ENCODE measurements around the gene SMPD2. TPM values are rescaled to one million over a fixed set of nuclear protein-coding genes. Genes with fewer than 3 reads are reported as not detected.
A peak's percentile ranks its signal among the peaks of the same experiment; 100 is the strongest.

SMPD2 gene
- total RNA-seq, 2 donors from 2014 or later: 21.4 to 33.7 TPM

GRCh38 chr6:109453156-109453555, 12.6 kb downstream of the SMPD2 start:
- no peak for DNase-seq (ENCODE audit: low spot score)
- H3K36me3 ChIP-seq: peaks cover 11% of the 10 kb centered on the region
- no peak for TF ChIP-seq CTCF (IDR thresholded peaks at IDR 0.05)
- no peak for ATAC-seq (ENCODE audit: insufficient number of reproducible peaks, low FRiP score, low read depth)
- H3K4me3 ChIP-seq: no peak overlapping the region
- H3K4me1 ChIP-seq (ENCODE audit: control insufficient read depth in 1 of 2, low read depth in 2 of 2): peaks cover 9 to 31% of the 10 kb centered on the region in 2 donors
- H3K9me3 ChIP-seq: no peaks in the 10 kb centered on the region
- no peak overlapping the region for H3K27ac ChIP-seq
- H3K27me3 ChIP-seq (replicated peaks; ENCODE audit: insufficient read depth): no peaks in the 10 kb centered on the region

- Histone ChIP-seq H3K9me3 (no peaks in the 10 kb centered on the region), H3K27me3 (replicated peaks; ENCODE audit: insufficient read depth) (no peaks in the 10 kb centered on the region), H3K4me3 (peak overlapping the region; percentile 95), H3K4me1 (ENCODE audit: control insufficient read depth in 1 of 2, low read depth in 2 of 2) (peaks cover 9 to 31% of the 10 kb centered on the region in 2 donors), H3K27ac (peak overlapping the region; percentile 64 to 90), H3K36me3 (peaks cover 11% of the 10 kb centered on the region)
- DNase-seq (ENCODE audit: low spot score) (no peak), ATAC-seq (ENCODE audit: insufficient number of reproducible peaks, low FRiP score, low read depth) (no peak)
- TF ChIP-seq CTCF (IDR thresholded peaks at IDR 0.05): no peak
These were observed 13.3 kb downstream of the SMPD2 start for GRCh38 chr6:109453594-109454495.

- Histone ChIP-seq H3K4me1 (ENCODE audit: control insufficient read depth in 1 of 2, low read depth in 2 of 2) (peaks cover 9 to 31% of the 10 kb centered on the region in 2 donors), H3K27me3 (replicated peaks; ENCODE audit: insufficient read depth) (no peaks in the 10 kb centered on the region), H3K9me3 (no peaks in the 10 kb centered on the region), H3K4me3 (peak overlapping the region; percentile 95), H3K36me3 (peaks cover 11% of the 10 kb centered on the region), H3K27ac (peak overlapping the region; percentile 64 to 90)
- DNase-seq (ENCODE audit: low spot score): no peak
- no peak for TF ChIP-seq CTCF (IDR thresholded peaks at IDR 0.05)
- no peak for ATAC-seq (ENCODE audit: insufficient number of reproducible peaks, low FRiP score, low read depth)
These were observed 14.2 kb downstream of the SMPD2 start for GRCh38 chr6:109454496-109455436.

GRCh38 chr6:109455437-109456110, 15.1 kb downstream of the SMPD2 start, which contains the start of gene MICAL1:
Gene MICAL1, minus strand, starts transcription at chr6:109455772. Its CDS starts 1,576 bp downstream, at chr6:109454196.
- TF ChIP-seq CTCF (IDR thresholded peaks at IDR 0.05): peak; percentile 44
- no peaks in the 10 kb centered on the region for H3K27me3 ChIP-seq (replicated peaks; ENCODE audit: insufficient read depth)
- H3K4me1 ChIP-seq (ENCODE audit: control insufficient read depth in 1 of 2, low read depth in 2 of 2): peaks cover 9 to 31% of the 10 kb centered on the region in 2 donors
- H3K4me3 ChIP-seq: peak within 1 kb of the TSS; percentile 95
- H3K36me3 ChIP-seq: peaks cover 9% of the 10 kb centered on the region
- no peaks in the 10 kb centered on the region for H3K9me3 ChIP-seq
- DNase-seq (ENCODE audit: low spot score): no peak
- ATAC-seq (ENCODE audit: insufficient number of reproducible peaks, low FRiP score, low read depth): peak; percentile 41
- peak within 1 kb of the TSS; percentile 73 to 90 for H3K27ac ChIP-seq

All from thoracic aorta (tissue), 2 donors.